Activated T-cell treated with anti-CD3 and anti-CD28 coated beads, Interleukin-2, amount 50 U/mL, for 72 hours (primary cell): ENCODE measurements around the gene CYP1B1. TPM values are rescaled to one million over a fixed set of nuclear protein-coding genes. Genes with fewer than 3 reads are reported as not detected.
A peak's percentile ranks its signal among the peaks of the same experiment; 100 is the strongest.

Experiments
- ATAC-seq, 2 donors: fragments of 150-1000 bp; cut with Tn5 transposase; replicated peaks in 1 of 2; 2 replicates each; pipeline ENCODE4 v1.10.0; 2021; ENCODE audit warnings: moderate library complexity in 2 of 2, mild to moderate bottlenecking in 1 of 2
- DNase-seq, 2 donors: peaks; one replicate each; pipeline ENCODE4 v3.0.0; 2021 to 2022; ENCODE audit warnings: mixed read lengths in 1 of 2
- H3K27ac Mint-ChIP-seq: one replicate; pipeline ENCODE4 v1.8.0; 2022; ENCODE audit warnings: mild to moderate bottlenecking, moderate library complexity, mixed read lengths
- H3K27me3 Mint-ChIP-seq: one replicate; pipeline ENCODE4 v1.8.0; 2022; ENCODE audit warnings: low read depth, mixed read lengths
- H3K36me3 Mint-ChIP-seq, 2 donors: one replicate each; pipeline ENCODE4 v1.8.0; 2022; ENCODE audit warnings: mixed read lengths in 2 of 2, mild to moderate bottlenecking in 1 of 2; ENCODE audit not compliant: insufficient read depth in 2 of 2
- H3K4me1 Mint-ChIP-seq: one replicate; pipeline ENCODE4 v1.8.0; 2022; ENCODE audit warnings: low read depth, mixed read lengths
- H3K4me3 Mint-ChIP-seq, 2 donors: one replicate each; pipeline ENCODE4 v1.8.0; 2022; ENCODE audit warnings: mild to moderate bottlenecking in 2 of 2, mixed read lengths in 2 of 2, moderate library complexity in 2 of 2
- H3K9me3 Mint-ChIP-seq, 2 donors: one replicate each; pipeline ENCODE4 v1.8.0; 2022; ENCODE audit warnings: mixed read lengths in 2 of 2
- total RNA-seq, 2 donors: library from RNA; stranded (reverse); gene quantifications; one replicate each; pipeline ENCODE4 v1.2.3, GENCODE V29; 2022

CYP1B1 gene
- total RNA-seq, 2 donors from 2014 or later, result 9.5 to 24.3 TPM

DNA sequence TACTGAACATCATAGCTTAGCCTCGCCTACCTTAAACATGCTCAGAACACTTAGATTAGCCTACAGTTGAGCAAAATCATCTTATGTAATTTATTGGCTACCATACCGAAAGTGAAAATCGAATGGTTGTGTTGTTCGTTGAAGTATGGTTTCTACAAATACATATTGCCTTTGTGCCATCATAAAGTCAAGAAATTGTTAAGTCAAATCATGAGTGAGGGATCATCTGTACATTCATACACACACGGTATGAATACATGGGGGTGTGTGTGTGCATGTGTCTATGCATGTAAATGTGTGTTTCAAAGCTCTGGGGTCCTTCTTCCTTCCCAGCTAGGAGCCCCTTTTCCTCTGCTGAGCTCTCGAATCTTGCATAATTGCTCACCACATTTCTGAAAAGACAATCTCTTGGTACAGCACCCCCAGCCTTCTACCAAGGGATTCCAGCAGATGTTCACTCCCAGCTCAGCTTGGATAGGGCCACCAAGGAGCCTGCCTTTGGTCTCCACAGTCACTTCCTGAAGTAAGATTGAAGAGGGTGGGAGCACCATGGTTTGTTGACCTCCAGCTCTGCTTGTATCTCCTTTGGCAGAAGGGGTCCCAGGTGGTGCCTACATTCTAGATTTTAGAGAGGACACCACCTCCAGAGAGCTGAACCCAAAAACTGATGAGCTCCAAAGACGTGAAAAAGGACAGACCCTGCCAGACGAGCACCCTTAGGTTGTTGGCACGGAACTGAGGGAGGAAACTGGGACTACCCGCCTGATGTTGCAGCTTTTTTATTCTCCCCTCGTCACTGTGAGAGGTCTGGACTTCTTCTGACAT lies 33.2 kb upstream of the CYP1B1 start:
- Mint-ChIP-seq H3K4me3 (no peak overlapping the region), H3K9me3 (peaks cover 3 to 6% of the 10 kb centered on the region in 2 donors), H3K27ac (no peak overlapping the region), H3K36me3 (peaks cover 3 to 17% of the 10 kb centered on the region in 2 donors), H3K27me3 (peaks cover 72% of the 10 kb centered on the region), H3K4me1 (peaks cover 49% of the 10 kb centered on the region)
- ATAC-seq (peak; percentile 79), DNase-seq (no peak)

DNA sequence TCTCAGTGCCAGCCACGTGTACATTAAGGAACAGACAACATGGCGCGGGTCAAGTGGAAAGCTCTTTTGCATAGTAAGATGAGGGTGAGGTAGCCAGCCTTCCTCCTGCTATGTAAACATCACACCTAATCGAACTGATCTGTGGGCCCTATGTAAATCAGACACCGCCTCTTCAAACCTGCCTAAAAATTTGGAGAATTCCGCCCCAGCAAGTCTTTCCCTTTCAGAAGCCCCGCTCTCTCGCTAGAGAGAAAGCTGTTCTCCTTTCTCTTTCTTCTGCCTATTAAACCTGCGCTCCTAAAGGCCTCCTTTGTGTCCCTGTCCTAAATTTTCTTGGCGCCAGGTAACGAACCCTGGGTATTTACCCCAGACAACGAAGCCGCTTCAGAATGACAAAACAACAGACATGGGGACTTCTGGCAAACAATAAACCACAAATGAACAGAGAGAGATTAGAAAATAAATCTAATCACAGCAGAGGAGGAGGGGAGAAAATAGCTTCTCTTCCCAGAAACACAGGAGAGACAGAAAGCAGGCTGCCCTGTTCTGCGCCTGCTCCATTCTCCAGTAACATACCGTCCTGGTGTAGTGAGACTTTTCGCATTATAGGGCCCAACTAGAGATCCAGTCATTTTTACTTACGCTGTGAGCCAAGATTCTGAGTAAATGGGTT lies 31.9 kb upstream of the CYP1B1 start:
- Mint-ChIP-seq H3K36me3 (peaks cover 4 to 16% of the 10 kb centered on the region in 2 donors), H3K27me3 (peaks cover 71% of the 10 kb centered on the region), H3K4me1 (peaks cover 43% of the 10 kb centered on the region), H3K27ac (no peak overlapping the region), H3K9me3 (peaks cover 5 to 6% of the 10 kb centered on the region in 2 donors), H3K4me3 (peak overlapping the region in 1 of 2 donors; percentile 36)
- ATAC-seq (no peak), DNase-seq (no peak)

GRCh38 chr2:38106405-38107094 lies 30.6 kb upstream of the CYP1B1 start:
- Mint-ChIP-seq H3K9me3 (peaks cover 2 to 4% of the 10 kb centered on the region in 2 donors), H3K27ac (peak overlapping the region; percentile 73), H3K27me3 (peaks cover 67% of the 10 kb centered on the region), H3K4me3 (peak overlapping the region; percentile 73 to 76), H3K36me3 (peaks cover 2 to 6% of the 10 kb centered on the region in 2 donors), H3K4me1 (peaks cover 43% of the 10 kb centered on the region)
- ATAC-seq, result peak; percentile 80 to 87
- no peak for DNase-seq

- Mint-ChIP-seq H3K9me3 (peaks cover 0 to 2% of the 10 kb centered on the region in 2 donors), H3K36me3 (peaks cover 1 to 2% of the 10 kb centered on the region in 2 donors), H3K4me3 (peak overlapping the region; percentile 73 to 76), H3K4me1 (peaks cover 46% of the 10 kb centered on the region), H3K27ac (no peak overlapping the region), H3K27me3 (peaks cover 65% of the 10 kb centered on the region)
- DNase-seq (no peak), ATAC-seq (no peak)
Observed at GRCh38 chr2:38105922-38106321, 30.0 kb upstream of the CYP1B1 start.

- Mint-ChIP-seq H3K4me3 (no peak overlapping the region), H3K4me1 (peaks cover 51% of the 10 kb centered on the region), H3K36me3 (peaks cover 1 to 3% of the 10 kb centered on the region in 2 donors), H3K27me3 (peaks cover 68% of the 10 kb centered on the region), H3K9me3 (peaks cover 0 to 2% of the 10 kb centered on the region in 2 donors), H3K27ac (no peak overlapping the region)
- no peak for ATAC-seq
- no peak for DNase-seq
Observed at GRCh38 chr2:38104598-38104997, 28.6 kb upstream of the CYP1B1 start.

- no peak overlapping the region for H3K27ac Mint-ChIP-seq
- peaks cover 86% of the 10 kb centered on the region for H3K27me3 Mint-ChIP-seq
- peak overlapping the region in 1 of 2 donors; percentile 13 for H3K4me3 Mint-ChIP-seq
- peaks cover 0 to 2% of the 10 kb centered on the region in 2 donors for H3K9me3 Mint-ChIP-seq
- H3K36me3 Mint-ChIP-seq, result peaks cover 1 to 3% of the 10 kb centered on the region in 2 donors
- DNase-seq (no peak), ATAC-seq (no peak)
- peaks cover 49% of the 10 kb centered on the region for H3K4me1 Mint-ChIP-seq
Observed at GRCh38 chr2:38100328-38100727, 24.4 kb upstream of the CYP1B1 start.

DNA sequence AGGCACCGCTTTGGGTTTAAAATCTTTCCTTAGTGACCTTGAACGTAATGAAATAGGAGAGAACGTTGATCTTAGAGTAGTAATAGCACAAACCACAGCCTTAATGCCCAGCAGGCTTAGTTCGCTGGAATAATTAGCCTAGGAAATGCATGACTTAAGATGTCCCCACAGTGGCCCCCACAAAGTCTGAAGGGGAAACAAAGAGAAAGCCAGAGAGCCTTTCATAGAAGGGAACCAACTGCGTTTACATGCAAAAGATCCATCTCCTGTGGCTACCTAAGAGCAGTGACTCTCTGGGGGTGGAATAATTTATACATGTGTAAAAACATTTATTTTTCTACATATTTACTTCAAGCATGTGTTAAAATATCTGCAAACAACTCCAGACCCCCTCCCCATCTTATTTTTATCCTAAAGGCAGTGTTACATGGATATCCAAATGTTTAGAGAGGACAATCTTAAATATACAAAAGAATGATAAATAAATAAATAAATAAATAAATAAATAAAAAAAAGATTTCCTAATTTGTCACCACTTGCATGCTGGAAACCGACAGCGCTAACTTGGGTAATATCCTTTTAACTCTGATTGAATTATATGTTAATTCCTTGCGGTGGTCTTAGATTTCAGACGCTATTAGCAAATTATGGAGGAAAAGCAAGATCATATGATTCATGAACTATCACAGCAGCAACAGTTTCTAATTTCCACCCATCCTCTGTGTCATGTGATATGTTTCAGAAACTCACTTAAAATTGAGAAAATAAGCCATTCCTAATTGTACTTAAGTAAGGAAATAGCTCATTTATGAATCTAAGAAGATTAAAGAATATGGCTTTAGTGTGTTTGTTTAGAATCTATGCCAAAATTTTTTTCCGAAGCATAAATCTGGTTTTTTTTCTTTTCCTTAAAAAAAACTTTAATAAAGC lies 23.4 kb upstream of the CYP1B1 start:
- ATAC-seq, result no peak
- peak overlapping the region in 1 of 2 donors; percentile 57 for H3K4me3 Mint-ChIP-seq
- DNase-seq, result no peak
- H3K27ac Mint-ChIP-seq, result no peak overlapping the region
- H3K36me3 Mint-ChIP-seq, result peaks cover 1 to 3% of the 10 kb centered on the region in 2 donors
- peaks cover 84% of the 10 kb centered on the region for H3K27me3 Mint-ChIP-seq
- peaks cover 0 to 2% of the 10 kb centered on the region in 2 donors for H3K9me3 Mint-ChIP-seq
- peaks cover 49% of the 10 kb centered on the region for H3K4me1 Mint-ChIP-seq

- no peak for DNase-seq
- Mint-ChIP-seq H3K4me3 (peak overlapping the region; percentile 27 to 57), H3K27ac (no peak overlapping the region), H3K36me3 (peaks cover 0 to 1% of the 10 kb centered on the region in 2 donors), H3K9me3 (no peaks in the 10 kb centered on the region), H3K4me1 (peaks cover 53% of the 10 kb centered on the region), H3K27me3 (peaks cover 83% of the 10 kb centered on the region)
- ATAC-seq, result no peak
Observed at GRCh38 chr2:38098421-38099098, 22.6 kb upstream of the CYP1B1 start.

- peaks cover 59% of the 10 kb centered on the region for H3K4me1 Mint-ChIP-seq
- peaks cover 0 to 1% of the 10 kb centered on the region in 2 donors for H3K36me3 Mint-ChIP-seq
- no peaks in the 10 kb centered on the region for H3K9me3 Mint-ChIP-seq
- DNase-seq, result no peak
- ATAC-seq, result no peak
- peak overlapping the region; percentile 27 to 57 for H3K4me3 Mint-ChIP-seq
- peaks cover 83% of the 10 kb centered on the region for H3K27me3 Mint-ChIP-seq
- no peak overlapping the region for H3K27ac Mint-ChIP-seq
Observed at GRCh38 chr2:38097988-38098385, 22.0 kb upstream of the CYP1B1 start.

DNA sequence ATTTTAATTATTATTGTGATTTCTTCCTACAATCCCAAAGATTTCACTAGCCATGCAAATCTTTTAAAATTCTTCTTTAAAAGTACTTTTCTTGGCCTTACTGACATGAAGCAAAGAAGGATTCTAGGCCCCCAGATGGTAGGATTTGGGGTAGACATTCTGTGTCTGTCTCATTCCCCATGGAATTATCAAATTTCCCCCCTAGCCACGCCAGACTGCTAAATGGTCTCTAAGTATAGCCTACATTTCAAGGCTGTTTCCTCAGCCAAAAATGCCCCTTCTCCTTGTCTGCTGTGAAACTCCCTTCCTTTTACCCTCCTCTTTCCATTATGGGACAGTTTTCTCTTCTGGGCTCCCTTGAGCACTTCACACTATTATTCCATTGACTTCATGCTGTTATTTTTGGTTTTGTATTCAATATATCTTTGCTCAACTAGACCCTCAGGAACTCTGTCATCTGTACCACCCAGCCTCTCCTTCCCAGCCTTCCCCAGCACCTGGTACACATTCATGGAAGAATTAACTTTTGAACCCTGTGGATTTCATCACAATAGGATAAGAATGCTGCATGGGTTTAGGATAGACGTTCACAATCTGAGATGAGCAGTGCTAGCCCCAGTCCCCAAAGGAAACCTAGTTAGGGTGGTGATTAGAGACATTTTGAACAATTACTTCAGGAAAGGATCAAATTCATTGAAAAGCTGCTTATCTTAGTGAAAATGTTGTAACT lies 21.5 kb upstream of the CYP1B1 start:
- peaks cover 64% of the 10 kb centered on the region for H3K4me1 Mint-ChIP-seq
- ATAC-seq (no peak), DNase-seq (no peak)
- no peak overlapping the region for H3K4me3 Mint-ChIP-seq
- H3K36me3 Mint-ChIP-seq, result peaks cover 0 to 1% of the 10 kb centered on the region in 2 donors
- H3K27me3 Mint-ChIP-seq, result peaks cover 83% of the 10 kb centered on the region
- no peak overlapping the region for H3K27ac Mint-ChIP-seq
- no peaks in the 10 kb centered on the region for H3K9me3 Mint-ChIP-seq
